Kidney (tissue), 14 donors: ENCODE data around the gene CLOCK. TPM values are rescaled to one million over a fixed set of nuclear protein-coding genes. Genes with fewer than 3 reads are reported as not detected.

Source experiments
- DNase-seq, 5 donors: peaks; one replicate each; pipeline ENCODE4 v3.0.0-alpha.2; 2013 to 2020
- FAIRE-seq: peaks from 2 replicates; lab custom pipeline; 2012; peaks lifted over from hg19 to GRCh38; lab: Jason Lieb, UNC
- H3K27ac ChIP-seq, 2 donors: one replicate each; pipeline ENCODE4 v1.7.0; 2013; ENCODE audit warnings: low read depth in 2 of 2, low read length in 2 of 2, inconsistent platforms in 1 of 2
- H3K27me3 ChIP-seq: one replicate; pipeline ENCODE4 v1.7.1; 2013; ENCODE audit warnings: low read length, inconsistent platforms; ENCODE audit not compliant: control insufficient read depth, insufficient read depth
- H3K36me3 ChIP-seq, 3 donors: one replicate each; pipeline versions ENCODE4 v1.7.0 to v1.7.1; 2013; ENCODE audit warnings: low read length in 3 of 3, control low read depth in 1 of 3, inconsistent platforms in 1 of 3; ENCODE audit not compliant: insufficient read depth in 3 of 3, control insufficient read depth in 2 of 3
- H3K4me1 ChIP-seq, 3 donors: one replicate each; pipeline versions ENCODE4 v1.7.0 to v1.7.1; 2013; ENCODE audit warnings: low read length in 3 of 3, inconsistent platforms in 1 of 3, low read depth in 1 of 3; ENCODE audit not compliant: control insufficient read depth in 2 of 3, insufficient read depth in 2 of 3
- H3K4me3 ChIP-seq, 3 donors: one replicate each; pipeline versions ENCODE4 v1.7.0 to v1.8.1; 2013; ENCODE audit warnings: low read length in 3 of 3, control low read depth in 1 of 3, inconsistent platforms in 1 of 3
- H3K9ac ChIP-seq, 3 donors: one replicate each; pipeline versions ENCODE4 v1.7.0 to v1.7.1; 2013; ENCODE audit warnings: low read length in 3 of 3, control low read depth in 1 of 3, inconsistent platforms in 1 of 3
- H3K9me3 ChIP-seq, 3 donors: one replicate each; pipeline versions ENCODE4 v1.7.0 to v1.7.1; 2013; ENCODE audit warnings: low read length in 3 of 3, control low read depth in 1 of 3, inconsistent platforms in 1 of 3; ENCODE audit not compliant: control insufficient read depth in 2 of 3, insufficient read depth in 1 of 3
- CTCF ChIP-seq: IDR thresholded peaks from 3 replicates; pipeline ENCODE4 v1.5.1; 2012; ENCODE audit warnings: mild to moderate bottlenecking, moderate library complexity, borderline replicate concordance; ENCODE audit not compliant: insufficient read depth; ENCODE audit errors: extremely low read depth
- intact Hi-C: fragments of 100-400 bp; cut with DNase I; formaldehyde crosslinking; loops from one replicate; pipeline ENCODE4 v1.11.1; 2022
- polyA plus RNA-seq: library from polyadenylated mRNA; stranded (reverse); fragments of 350-450 nt; fragmentation: Illumina TruSeq; extraction: RNeasy Lipid Tissue Mini Kit (QIAGEN cat#74804); gene quantifications from one replicate; pipeline ENCODE4 v1.2.3, GENCODE V29; 2014; ENCODE audit warnings: low read depth, low replicate concordance; ENCODE audit not compliant: insufficient read depth
- total RNA-seq: library from RNA; stranded (reverse); fragmentation: NEBNext Ultra II Directional; extraction: Animal tissue kit (Norgen Biotek cat#: 25700); gene quantifications from one replicate; pipeline ENCODE4 v1.2.1, GENCODE V29; 2021
- donor health status: control.
- donor health status: control.
- donor health status: control.
- donor health status: control.
- donor health status: control.
- donor health status: DM: yes; HTN: yes; CAD: no.
- donor health status: Normal renal cell carcinoma (clear cell type).

Gene CLOCK
- total and polyA plus RNA-seq, 2 donors from 2014 or later, result 3.8 to 28.9 TPM

- H3K4me3 ChIP-seq, result no peak overlapping the region
- H3K36me3 ChIP-seq, result peaks cover 0 to 2% (median 0%) of the 10 kb centered on the region in 3 donors
- H3K27me3 ChIP-seq, result no peaks in the 10 kb centered on the region
- intact Hi-C loops, result no loop called here
- H3K4me1 ChIP-seq, result no peaks in the 10 kb centered on the region
- no peak overlapping the region for H3K27ac ChIP-seq
- no peak overlapping the region for H3K9ac ChIP-seq
- no peak for TF ChIP-seq CTCF
- no peak for FAIRE-seq
- DNase-seq, result no peak
- H3K9me3 ChIP-seq, result no peaks in the 10 kb centered on the region
Measured at GRCh38 chr4:55530691-55531090, 16.0 kb downstream of the CLOCK start.

- Histone ChIP-seq H3K27ac (no peak overlapping the region), H3K36me3 (peaks cover 0 to 2% (median 0%) of the 10 kb centered on the region in 3 donors), H3K4me1 (no peaks in the 10 kb centered on the region), H3K4me3 (no peak overlapping the region), H3K9ac (no peak overlapping the region), H3K9me3 (no peaks in the 10 kb centered on the region), H3K27me3 (no peaks in the 10 kb centered on the region)
- FAIRE-seq, result no peak
- intact Hi-C loops, result no loop called here
- DNase-seq, result no peak
- TF ChIP-seq CTCF, result no peak
Measured at GRCh38 chr4:55530167-55530566, 16.5 kb downstream of the CLOCK start.

GRCh38 chr4:55528491-55528890 lies 18.2 kb downstream of the CLOCK start:
- Histone ChIP-seq H3K4me1 (no peaks in the 10 kb centered on the region), H3K9ac (no peak overlapping the region), H3K9me3 (no peaks in the 10 kb centered on the region), H3K4me3 (no peak overlapping the region), H3K27me3 (no peaks in the 10 kb centered on the region), H3K27ac (no peak overlapping the region), H3K36me3 (peaks cover 0 to 2% (median 0%) of the 10 kb centered on the region in 3 donors)
- FAIRE-seq (no peak), DNase-seq (no peak)
- TF ChIP-seq CTCF, result no peak
- intact Hi-C loops, result no loop called here
